H1 (cell line): Measurements from ENCODE around the gene EYA2. TPM values are rescaled to one million over a fixed set of nuclear protein-coding genes. Genes with fewer than 3 reads are reported as not detected.

Experiments used
- EP300 ChIP-seq, 2 experiments: IDR thresholded peaks; 1 replicate in 1 of 2; 2 replicates in 1 of 2; pipeline ENCODE4 v1.6.1; 2011 to 2012; ENCODE audit warnings: low read depth in 2 of 2, low read length in 2 of 2, mild to moderate bottlenecking in 2 of 2, borderline replicate concordance in 1 of 2, inconsistent platforms in 1 of 2, moderate library complexity in 1 of 2
- PHF8 ChIP-seq: fragments of 200-600 bp; sonication (generic); conservative IDR thresholded peaks from 2 replicates; pipeline ENCODE4 v1.7.1; 2012; ENCODE audit warnings: low read depth, mild to moderate bottlenecking, inconsistent platforms, low read length, moderate library complexity
- POU5F1 ChIP-seq: IDR thresholded peaks from 2 replicates; pipeline ENCODE4 v1.6.1; 2011; ENCODE audit warnings: low read depth, mild to moderate bottlenecking, low read length, moderate library complexity
- RXRA ChIP-seq: IDR thresholded peaks from 2 replicates; pipeline ENCODE4 v1.6.1; 2011; ENCODE audit warnings: low read depth, mild to moderate bottlenecking, low read length, moderate library complexity; ENCODE audit not compliant: insufficient read depth
- TAF1 ChIP-seq: IDR thresholded peaks from 2 replicates; pipeline ENCODE4 v1.6.1; 2011; ENCODE audit warnings: mild to moderate bottlenecking, low read depth, low read length
- TAF7 ChIP-seq: optimal IDR thresholded peaks from 2 replicates; pipeline ENCODE3; 2011; ENCODE audit warnings: low read depth, mild to moderate bottlenecking, inconsistent platforms, low read length, moderate library complexity, borderline replicate concordance
- polyA plus RNA-seq, 7 experiments: library from polyadenylated mRNA; depleted of rRNA in 3 of 7; stranded (reverse) in 5 of 7; unstranded in 2 of 7; fragments of >200 nt in 5 of 7; fragments of 200-250 nt in 2 of 7; gene quantifications; 1 replicate in 5 of 7; 2 replicates in 1 of 7; 4 replicates in 1 of 7; pipeline versions ENCODE4 v1.2.1 to v1.2.3, GENCODE V29; 2011 to 2013; ENCODE audit warnings: missing spikeins in 2 of 7, mixed read lengths in 2 of 7
- total RNA-seq: library from RNA; stranded (reverse); fragmentation: NEBNext Ultra II Directional; extraction: Animal tissue kit (Norgen Biotek cat#: 25700); gene quantifications from 2 replicates; pipeline ENCODE4 v1.2.1, GENCODE V29; 2021
- TF ChIP-seq, protein P1 (sequence below): fragments of 300-600 bp; sonication (generic); IDR thresholded peaks from 2 replicates; pipeline ENCODE4 v1.7.1; 2012; ENCODE audit warnings: low read length, moderate library complexity, mild to moderate bottlenecking, inconsistent platforms; ENCODE audit not compliant: insufficient replicate concordance
- TF ChIP-seq, protein P2 (sequence below): IDR thresholded peaks from 2 replicates; pipeline ENCODE4 v1.6.1; 2012; ENCODE audit warnings: low read length, inconsistent platforms

The EYA2 gene
- total and polyA plus RNA-seq, 2 of the 8 experiments (the other 6 are each of a cell fraction or from before 2014, with no cell fraction given) = 1.6 to 1.7 TPM

DNA sequence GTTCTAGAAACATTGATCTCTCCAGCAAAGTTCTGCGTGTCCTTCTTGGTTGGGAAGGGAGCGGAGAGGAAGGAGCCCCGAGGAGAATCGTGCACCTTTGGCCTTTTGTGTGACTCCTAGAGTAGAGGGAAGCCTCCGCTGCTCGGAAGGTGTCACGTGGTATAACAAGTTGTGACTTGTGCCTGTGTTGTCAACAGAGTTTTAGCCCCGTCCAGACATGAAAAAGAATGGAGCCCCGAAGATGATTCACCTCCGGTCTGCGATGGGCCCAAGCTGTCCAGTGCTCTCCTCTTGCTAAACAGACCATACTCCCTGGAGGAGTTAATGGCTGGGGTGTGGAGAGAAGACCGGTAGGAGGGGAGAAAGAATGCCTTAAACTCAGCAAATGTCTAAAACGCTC is 7.0 kb downstream of the EYA2 start (continued):
- TF ChIP-seq, protein P1, sequence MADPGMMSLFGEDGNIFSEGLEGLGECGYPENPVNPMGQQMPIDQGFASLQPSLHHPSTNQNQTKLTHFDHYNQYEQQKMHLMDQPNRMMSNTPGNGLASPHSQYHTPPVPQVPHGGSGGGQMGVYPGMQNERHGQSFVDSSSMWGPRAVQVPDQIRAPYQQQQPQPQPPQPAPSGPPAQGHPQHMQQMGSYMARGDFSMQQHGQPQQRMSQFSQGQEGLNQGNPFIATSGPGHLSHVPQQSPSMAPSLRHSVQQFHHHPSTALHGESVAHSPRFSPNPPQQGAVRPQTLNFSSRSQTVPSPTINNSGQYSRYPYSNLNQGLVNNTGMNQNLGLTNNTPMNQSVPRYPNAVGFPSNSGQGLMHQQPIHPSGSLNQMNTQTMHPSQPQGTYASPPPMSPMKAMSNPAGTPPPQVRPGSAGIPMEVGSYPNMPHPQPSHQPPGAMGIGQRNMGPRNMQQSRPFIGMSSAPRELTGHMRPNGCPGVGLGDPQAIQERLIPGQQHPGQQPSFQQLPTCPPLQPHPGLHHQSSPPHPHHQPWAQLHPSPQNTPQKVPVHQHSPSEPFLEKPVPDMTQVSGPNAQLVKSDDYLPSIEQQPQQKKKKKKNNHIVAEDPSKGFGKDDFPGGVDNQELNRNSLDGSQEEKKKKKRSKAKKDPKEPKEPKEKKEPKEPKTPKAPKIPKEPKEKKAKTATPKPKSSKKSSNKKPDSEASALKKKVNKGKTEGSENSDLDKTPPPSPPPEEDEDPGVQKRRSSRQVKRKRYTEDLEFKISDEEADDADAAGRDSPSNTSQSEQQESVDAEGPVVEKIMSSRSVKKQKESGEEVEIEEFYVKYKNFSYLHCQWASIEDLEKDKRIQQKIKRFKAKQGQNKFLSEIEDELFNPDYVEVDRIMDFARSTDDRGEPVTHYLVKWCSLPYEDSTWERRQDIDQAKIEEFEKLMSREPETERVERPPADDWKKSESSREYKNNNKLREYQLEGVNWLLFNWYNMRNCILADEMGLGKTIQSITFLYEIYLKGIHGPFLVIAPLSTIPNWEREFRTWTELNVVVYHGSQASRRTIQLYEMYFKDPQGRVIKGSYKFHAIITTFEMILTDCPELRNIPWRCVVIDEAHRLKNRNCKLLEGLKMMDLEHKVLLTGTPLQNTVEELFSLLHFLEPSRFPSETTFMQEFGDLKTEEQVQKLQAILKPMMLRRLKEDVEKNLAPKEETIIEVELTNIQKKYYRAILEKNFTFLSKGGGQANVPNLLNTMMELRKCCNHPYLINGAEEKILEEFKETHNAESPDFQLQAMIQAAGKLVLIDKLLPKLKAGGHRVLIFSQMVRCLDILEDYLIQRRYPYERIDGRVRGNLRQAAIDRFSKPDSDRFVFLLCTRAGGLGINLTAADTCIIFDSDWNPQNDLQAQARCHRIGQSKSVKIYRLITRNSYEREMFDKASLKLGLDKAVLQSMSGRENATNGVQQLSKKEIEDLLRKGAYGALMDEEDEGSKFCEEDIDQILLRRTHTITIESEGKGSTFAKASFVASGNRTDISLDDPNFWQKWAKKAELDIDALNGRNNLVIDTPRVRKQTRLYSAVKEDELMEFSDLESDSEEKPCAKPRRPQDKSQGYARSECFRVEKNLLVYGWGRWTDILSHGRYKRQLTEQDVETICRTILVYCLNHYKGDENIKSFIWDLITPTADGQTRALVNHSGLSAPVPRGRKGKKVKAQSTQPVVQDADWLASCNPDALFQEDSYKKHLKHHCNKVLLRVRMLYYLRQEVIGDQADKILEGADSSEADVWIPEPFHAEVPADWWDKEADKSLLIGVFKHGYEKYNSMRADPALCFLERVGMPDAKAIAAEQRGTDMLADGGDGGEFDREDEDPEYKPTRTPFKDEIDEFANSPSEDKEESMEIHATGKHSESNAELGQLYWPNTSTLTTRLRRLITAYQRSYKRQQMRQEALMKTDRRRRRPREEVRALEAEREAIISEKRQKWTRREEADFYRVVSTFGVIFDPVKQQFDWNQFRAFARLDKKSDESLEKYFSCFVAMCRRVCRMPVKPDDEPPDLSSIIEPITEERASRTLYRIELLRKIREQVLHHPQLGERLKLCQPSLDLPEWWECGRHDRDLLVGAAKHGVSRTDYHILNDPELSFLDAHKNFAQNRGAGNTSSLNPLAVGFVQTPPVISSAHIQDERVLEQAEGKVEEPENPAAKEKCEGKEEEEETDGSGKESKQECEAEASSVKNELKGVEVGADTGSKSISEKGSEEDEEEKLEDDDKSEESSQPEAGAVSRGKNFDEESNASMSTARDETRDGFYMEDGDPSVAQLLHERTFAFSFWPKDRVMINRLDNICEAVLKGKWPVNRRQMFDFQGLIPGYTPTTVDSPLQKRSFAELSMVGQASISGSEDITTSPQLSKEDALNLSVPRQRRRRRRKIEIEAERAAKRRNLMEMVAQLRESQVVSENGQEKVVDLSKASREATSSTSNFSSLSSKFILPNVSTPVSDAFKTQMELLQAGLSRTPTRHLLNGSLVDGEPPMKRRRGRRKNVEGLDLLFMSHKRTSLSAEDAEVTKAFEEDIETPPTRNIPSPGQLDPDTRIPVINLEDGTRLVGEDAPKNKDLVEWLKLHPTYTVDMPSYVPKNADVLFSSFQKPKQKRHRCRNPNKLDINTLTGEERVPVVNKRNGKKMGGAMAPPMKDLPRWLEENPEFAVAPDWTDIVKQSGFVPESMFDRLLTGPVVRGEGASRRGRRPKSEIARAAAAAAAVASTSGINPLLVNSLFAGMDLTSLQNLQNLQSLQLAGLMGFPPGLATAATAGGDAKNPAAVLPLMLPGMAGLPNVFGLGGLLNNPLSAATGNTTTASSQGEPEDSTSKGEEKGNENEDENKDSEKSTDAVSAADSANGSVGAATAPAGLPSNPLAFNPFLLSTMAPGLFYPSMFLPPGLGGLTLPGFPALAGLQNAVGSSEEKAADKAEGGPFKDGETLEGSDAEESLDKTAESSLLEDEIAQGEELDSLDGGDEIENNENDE = no peak
- TF ChIP-seq POU5F1 (no peak), PHF8 (no peak), EP300 (IDR thresholded peaks at IDR 0.05; ENCODE audit: borderline replicate concordance in 1 of 2, low read depth in 2 of 2, low read length in 2 of 2) (no peak), RXRA (no peak), TAF1 (no peak), TAF7 (no peak)
- TF ChIP-seq, protein P2, sequence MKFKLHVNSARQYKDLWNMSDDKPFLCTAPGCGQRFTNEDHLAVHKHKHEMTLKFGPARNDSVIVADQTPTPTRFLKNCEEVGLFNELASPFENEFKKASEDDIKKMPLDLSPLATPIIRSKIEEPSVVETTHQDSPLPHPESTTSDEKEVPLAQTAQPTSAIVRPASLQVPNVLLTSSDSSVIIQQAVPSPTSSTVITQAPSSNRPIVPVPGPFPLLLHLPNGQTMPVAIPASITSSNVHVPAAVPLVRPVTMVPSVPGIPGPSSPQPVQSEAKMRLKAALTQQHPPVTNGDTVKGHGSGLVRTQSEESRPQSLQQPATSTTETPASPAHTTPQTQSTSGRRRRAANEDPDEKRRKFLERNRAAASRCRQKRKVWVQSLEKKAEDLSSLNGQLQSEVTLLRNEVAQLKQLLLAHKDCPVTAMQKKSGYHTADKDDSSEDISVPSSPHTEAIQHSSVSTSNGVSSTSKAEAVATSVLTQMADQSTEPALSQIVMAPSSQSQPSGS = no peak
